Measurements from ENCODE around the gene GRIK2. TPM values are rescaled to one million over a fixed set of nuclear protein-coding genes. Genes with fewer than 3 reads are reported as not detected.

Gene GRIK2
- total RNA-seq, 2 donors from 2014 or later = 0.92 to 2.0 TPM

DNA sequence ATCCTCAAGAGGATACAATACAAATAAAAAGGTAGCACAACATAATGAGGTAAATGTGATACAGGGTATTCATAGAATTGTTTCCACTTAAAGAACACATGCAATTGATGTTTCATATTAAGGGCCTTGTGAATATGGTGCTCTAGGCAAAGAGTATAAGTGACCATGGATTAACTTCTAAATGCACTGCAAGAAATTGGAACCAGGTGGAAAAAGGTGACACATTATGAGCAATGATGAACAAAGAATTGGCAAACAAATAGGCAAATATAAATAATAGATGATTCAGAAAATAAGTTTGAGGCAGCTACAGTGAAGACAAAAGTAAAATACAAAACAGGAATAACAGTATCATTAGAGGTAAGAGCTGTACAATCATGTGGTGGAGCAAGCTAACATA lies 192.0 kb downstream of the GRIK2 start:
- TF ChIP-seq, protein P1, sequence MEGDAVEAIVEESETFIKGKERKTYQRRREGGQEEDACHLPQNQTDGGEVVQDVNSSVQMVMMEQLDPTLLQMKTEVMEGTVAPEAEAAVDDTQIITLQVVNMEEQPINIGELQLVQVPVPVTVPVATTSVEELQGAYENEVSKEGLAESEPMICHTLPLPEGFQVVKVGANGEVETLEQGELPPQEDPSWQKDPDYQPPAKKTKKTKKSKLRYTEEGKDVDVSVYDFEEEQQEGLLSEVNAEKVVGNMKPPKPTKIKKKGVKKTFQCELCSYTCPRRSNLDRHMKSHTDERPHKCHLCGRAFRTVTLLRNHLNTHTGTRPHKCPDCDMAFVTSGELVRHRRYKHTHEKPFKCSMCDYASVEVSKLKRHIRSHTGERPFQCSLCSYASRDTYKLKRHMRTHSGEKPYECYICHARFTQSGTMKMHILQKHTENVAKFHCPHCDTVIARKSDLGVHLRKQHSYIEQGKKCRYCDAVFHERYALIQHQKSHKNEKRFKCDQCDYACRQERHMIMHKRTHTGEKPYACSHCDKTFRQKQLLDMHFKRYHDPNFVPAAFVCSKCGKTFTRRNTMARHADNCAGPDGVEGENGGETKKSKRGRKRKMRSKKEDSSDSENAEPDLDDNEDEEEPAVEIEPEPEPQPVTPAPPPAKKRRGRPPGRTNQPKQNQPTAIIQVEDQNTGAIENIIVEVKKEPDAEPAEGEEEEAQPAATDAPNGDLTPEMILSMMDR (IDR thresholded peaks at IDR 0.05) = no peak
- no peak for ATAC-seq (ENCODE audit: insufficient number of reproducible peaks, low FRiP score, low read depth)

DNA sequence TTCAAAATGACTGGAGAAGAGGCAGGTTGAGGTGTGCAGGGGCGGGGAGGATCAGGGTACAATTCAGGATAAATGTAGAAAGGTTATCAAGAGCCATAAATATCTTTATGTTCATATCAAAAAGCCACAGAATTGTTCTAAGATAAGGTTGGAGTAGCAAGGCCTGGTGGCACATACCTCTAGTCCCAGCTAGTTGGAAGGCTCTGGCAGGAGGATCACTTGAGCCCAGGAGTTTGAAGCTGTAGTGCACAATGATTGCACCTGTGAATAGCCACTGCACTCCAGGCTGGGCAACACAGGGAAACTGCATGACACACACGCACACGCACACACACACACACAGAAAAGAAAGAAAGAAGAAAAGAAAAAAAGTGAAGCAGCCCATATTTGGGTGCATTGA lies 194.8 kb downstream of the GRIK2 start:
- TF ChIP-seq, protein P1 (IDR thresholded peaks at IDR 0.05) = no peak
- Histone ChIP-seq H3K36me3 (no peaks in the 10 kb centered on the region), H3K4me3 (no peak overlapping the region), H3K9me3 (no peaks in the 10 kb centered on the region), H3K4me1 (ENCODE audit: control insufficient read depth in 1 of 2, low read depth in 2 of 2) (no peaks in the 10 kb centered on the region), H3K27me3 (replicated peaks; ENCODE audit: insufficient read depth) (no peaks in the 10 kb centered on the region), H3K27ac (no peak overlapping the region)
- DNase-seq (ENCODE audit: low spot score) (no peak), ATAC-seq (ENCODE audit: insufficient number of reproducible peaks, low FRiP score, low read depth) (no peak)

More for the DNA sequence above, 192.0 kb downstream of the GRIK2 start:
- Histone ChIP-seq H3K36me3 (no peaks in the 10 kb centered on the region), H3K27me3 (replicated peaks; ENCODE audit: insufficient read depth) (no peaks in the 10 kb centered on the region), H3K4me3 (no peak overlapping the region), H3K4me1 (ENCODE audit: control insufficient read depth in 1 of 2, low read depth in 2 of 2) (no peaks in the 10 kb centered on the region), H3K9me3 (no peaks in the 10 kb centered on the region), H3K27ac (no peak overlapping the region)
- no peak for DNase-seq (ENCODE audit: low spot score)

DNA sequence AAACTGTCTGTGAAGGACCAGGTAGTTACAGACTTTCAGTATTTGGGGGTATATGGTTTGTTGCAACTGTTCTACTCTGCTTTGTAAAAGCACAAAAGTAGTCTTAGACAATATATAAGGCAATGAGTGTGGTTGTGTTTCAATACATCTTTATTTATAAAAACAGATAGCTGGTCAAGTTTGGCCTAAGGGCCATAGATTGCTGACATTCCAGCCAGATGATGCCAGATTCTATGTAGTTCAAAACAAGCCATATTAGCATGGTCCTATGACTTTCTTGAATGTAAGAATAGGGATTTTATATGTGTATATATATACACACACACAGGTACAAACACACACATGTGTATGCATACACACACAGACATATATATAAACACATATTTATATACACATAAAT lies 201.8 kb downstream of the GRIK2 start:
- TF ChIP-seq, protein P1 (IDR thresholded peaks at IDR 0.05) = no peak
- no peaks in the 10 kb centered on the region for H3K9me3 ChIP-seq
- no peaks in the 10 kb centered on the region for H3K36me3 ChIP-seq
- no peaks in the 10 kb centered on the region for H3K27me3 ChIP-seq (replicated peaks; ENCODE audit: insufficient read depth)
- ATAC-seq (ENCODE audit: insufficient number of reproducible peaks, low FRiP score, low read depth) (no peak), DNase-seq (ENCODE audit: low spot score) (no peak)
- H3K4me3 ChIP-seq = no peak overlapping the region
- H3K4me1 ChIP-seq (ENCODE audit: control insufficient read depth in 1 of 2, low read depth in 2 of 2) = no peaks in the 10 kb centered on the region
- no peak overlapping the region for H3K27ac ChIP-seq

DNA sequence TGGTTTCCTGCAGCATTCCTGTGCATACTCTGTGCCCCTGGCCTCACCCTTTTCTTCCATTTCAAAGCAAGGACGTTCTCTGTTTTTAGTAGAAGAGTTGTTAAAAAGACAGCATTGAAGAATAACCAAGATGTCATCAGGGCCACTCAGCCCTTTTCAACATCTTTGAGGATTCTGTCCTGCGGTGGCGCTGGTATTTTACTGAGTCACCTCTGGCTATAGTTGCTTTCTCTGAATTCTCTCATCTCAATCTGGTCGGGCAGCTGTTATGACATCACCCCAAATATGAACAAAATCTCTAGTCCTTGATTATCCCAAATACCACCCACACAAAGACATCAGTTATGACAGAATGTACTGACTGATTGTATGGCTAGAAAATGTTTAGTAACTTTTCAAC lies 204.2 kb downstream of the GRIK2 start:
- Histone ChIP-seq H3K27me3 (replicated peaks; ENCODE audit: insufficient read depth) (no peaks in the 10 kb centered on the region), H3K27ac (no peak overlapping the region), H3K4me1 (ENCODE audit: control insufficient read depth in 1 of 2, low read depth in 2 of 2) (no peaks in the 10 kb centered on the region), H3K9me3 (no peaks in the 10 kb centered on the region), H3K4me3 (no peak overlapping the region), H3K36me3 (no peaks in the 10 kb centered on the region)
- no peak for ATAC-seq (ENCODE audit: insufficient number of reproducible peaks, low FRiP score, low read depth)
- no peak for DNase-seq (ENCODE audit: low spot score)
- TF ChIP-seq, protein P1 (IDR thresholded peaks at IDR 0.05) = no peak

DNA sequence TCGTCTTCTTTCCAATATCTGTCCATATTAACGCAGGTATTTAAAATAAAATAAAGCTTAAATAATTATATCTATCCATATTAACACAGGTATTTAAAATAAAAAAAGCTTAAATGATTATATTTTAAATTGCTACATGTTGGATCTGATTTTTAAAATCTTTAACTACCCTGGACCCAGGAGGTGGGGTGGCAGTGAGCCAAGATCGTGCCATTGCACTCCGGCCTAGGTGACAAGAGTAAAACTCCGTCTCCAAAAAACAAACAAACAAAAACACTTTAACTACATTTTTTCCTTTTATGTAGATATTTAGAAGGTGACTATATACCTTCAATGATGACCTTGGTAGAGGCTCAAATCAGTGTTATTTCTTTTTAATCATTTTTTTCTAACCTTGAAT lies 211.9 kb downstream of the GRIK2 start:
- DNase-seq (ENCODE audit: low spot score) (no peak), ATAC-seq (ENCODE audit: insufficient number of reproducible peaks, low FRiP score, low read depth) (no peak)
- no peak overlapping the region for H3K4me3 ChIP-seq
- no peak overlapping the region for H3K27ac ChIP-seq
- H3K9me3 ChIP-seq = no peaks in the 10 kb centered on the region
- no peaks in the 10 kb centered on the region for H3K27me3 ChIP-seq (replicated peaks; ENCODE audit: insufficient read depth)
- TF ChIP-seq, protein P1 (IDR thresholded peaks at IDR 0.05) = no peak
- H3K4me1 ChIP-seq (ENCODE audit: control insufficient read depth in 1 of 2, low read depth in 2 of 2) = no peaks in the 10 kb centered on the region
- no peaks in the 10 kb centered on the region for H3K36me3 ChIP-seq
